Upper lobe of left lung (tissue), 4 donors: ENCODE measurements around the gene DDA1.

ENCODE experiments used
- CTCF ChIP-seq, 6 experiments: fragments of 450-650 bp in 4 of 6; fragments of 200-600 bp in 2 of 6; sonication (generic) in 2 of 6; IDR thresholded peaks; one replicate each; pipeline ENCODE4 v1.5.1; 2016 to 2019; ENCODE audit warnings: antibody characterized with exemption in 6 of 6
- EP300 ChIP-seq, 4 donors: sonication (generic); formaldehyde crosslinking; IDR thresholded peaks; one replicate each; pipeline ENCODE4 v1.5.1; 2017; ENCODE audit warnings: antibody characterized with exemption in 4 of 4, control low read depth in 2 of 4
- POLR2A ChIP-seq, 4 donors: fragments of 450-650 bp; IDR thresholded peaks; one replicate each; pipeline ENCODE4 v1.5.1; 2016 to 2017; ENCODE audit warnings: antibody characterized with exemption in 4 of 4, mild to moderate bottlenecking in 2 of 4
- POLR2AphosphoS5 ChIP-seq, 2 donors: sonication (generic); formaldehyde crosslinking; IDR thresholded peaks; one replicate each; pipeline ENCODE4 v1.5.1; 2017; ENCODE audit warnings: antibody characterized with exemption in 2 of 2

GRCh38 chr19:17332360-17332676 is 23.0 kb downstream of the DDA1 start:
- TF ChIP-seq CTCF (IDR thresholded peaks at IDR 0.05) (no peak), POLR2AphosphoS5 (IDR thresholded peaks at IDR 0.05) (no peak), POLR2A (IDR thresholded peaks at IDR 0.05) (no peak), EP300 (IDR thresholded peaks at IDR 0.05) (no peak)
